Stimulated activated CD8-positive, alpha-beta memory T cell treated with anti-CD3 and anti-CD28 coated beads, Interleukin-12 subunit alpha, Interleukin-12 subunit beta, amount 100 ng/mL, for 4 hours (primary cell): ENCODE results near the gene CFC1B.
"Not testable (repeated sequence)": the region's sequence is repeated elsewhere in the genome, so short reads cannot be mapped to it uniquely, and the experiment has no call there.

Experiments
- DNase-seq: peaks from one replicate; pipeline ENCODE4 v3.0.0-alpha.2; 2020; ENCODE audit warnings: low read depth

CFC1B gene

DNA sequence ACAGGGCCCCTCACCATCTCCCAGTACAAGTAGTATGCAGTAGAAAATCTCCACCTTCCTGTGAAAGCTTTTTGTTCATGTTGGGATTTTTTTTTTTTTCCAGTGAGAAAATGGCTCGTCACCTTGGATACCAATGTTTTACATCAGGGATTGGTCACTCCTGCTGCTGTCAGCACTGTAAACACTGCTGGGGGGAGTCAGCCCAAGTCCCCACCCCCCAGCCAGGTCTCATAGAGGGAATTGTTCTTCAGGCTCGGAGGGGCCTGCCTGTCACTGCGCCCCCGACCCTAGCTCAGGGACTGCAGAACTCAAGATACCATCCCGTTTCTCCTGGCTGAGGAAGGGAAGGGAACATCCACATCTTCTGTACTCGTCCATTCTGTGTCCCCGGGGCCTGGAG is at the start of gene CFC1B:
Gene CFC1B (plus strand): TSS at position 231 of the 400 bp plus-strand sequence. CDS start 263 bp downstream, outside the sequence.
- DNase-seq: not testable (repeated sequence)

DNA sequence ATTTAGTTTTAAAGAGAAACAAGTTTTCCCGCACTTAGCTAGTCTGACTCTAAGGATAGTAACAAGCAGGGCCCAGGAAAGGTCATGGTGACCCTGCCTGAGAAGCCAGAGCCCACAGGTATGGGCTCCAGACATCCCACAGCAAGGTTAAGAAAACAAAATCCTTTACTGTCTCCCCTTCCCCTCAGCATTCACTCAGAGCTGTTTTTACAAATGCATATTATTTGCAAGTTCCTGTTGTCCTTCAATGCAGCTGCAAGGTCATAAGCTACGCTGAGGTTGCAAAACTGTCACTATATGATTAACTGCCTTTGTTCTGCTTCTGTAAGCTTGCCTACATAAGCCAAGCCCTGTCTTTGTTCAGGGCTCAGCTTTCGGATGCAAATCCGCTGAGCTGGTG is 29.9 kb upstream of the CFC1B start:
- DNase-seq: not testable (repeated sequence)

DNA sequence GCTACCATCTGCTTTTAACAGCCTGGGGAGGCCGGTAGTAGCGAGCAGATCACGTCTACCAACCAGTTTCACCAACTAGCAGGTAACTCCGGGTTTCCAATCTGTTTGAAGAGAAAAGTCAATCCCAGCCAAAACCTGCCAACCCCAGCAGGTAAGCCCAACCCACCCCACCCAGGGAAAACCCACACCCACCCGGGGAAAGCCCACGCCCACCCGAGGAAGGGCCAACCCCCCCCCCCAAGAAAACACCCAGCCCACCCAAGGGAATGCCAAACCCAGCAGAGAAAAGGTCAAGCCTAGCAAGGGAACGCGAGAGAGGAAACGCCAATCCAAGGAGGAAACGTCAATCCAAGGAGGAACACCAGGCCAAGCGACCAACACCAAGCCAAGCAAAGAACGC is 11.8 kb upstream of the CFC1B start, which contains the start of gene POTEI:
Gene POTEI (minus strand): TSS at position 101 of the 400 bp plus-strand sequence. CDS start 93 bp downstream, at position 8.
- not testable (repeated sequence) for DNase-seq

DNA sequence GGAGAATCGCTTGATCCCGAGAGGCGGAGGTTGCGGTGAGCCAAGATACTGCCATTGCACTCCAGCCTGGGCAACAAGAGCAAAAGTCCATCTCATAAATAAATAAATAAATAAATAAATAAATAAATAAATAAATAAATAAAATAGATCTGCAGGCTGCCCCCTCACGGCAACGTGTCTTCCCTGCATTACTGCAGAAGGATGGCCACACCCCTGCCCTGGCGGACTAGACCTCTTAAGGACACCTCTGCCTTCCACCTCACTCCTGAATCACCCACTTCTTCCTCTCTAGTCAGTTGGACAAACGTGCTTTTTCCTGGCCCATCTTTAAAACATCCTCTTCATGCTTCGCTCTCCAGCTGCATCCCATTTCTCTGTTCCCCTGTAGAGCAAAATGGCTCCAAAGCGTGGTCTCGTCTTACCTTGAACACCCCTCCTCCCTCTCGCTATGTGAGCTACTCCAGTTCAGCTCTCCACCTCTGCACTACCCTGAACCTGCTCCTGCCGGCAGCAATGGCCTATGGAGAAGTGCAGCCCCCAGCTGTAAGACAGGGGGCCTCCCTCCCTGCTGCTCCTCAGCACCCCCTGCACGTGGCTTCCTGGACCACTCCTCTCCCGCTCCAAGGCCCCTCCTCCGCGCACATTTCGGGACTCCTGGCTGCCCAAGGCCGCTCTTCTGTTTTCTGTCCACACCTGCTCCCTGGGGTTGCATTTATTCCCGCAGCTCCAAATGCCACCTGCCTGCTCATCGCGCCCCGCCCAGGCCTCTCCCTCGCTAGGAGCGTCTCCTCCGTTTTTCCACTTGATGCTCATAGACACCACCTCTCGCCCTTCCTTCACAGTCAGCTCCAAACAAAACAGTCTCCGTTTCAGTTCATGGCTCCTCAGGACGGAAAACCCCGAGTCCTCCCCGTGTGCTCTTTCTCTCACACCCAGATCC is 9.9 kb upstream of the CFC1B start:
- not testable (repeated sequence) for DNase-seq

DNA sequence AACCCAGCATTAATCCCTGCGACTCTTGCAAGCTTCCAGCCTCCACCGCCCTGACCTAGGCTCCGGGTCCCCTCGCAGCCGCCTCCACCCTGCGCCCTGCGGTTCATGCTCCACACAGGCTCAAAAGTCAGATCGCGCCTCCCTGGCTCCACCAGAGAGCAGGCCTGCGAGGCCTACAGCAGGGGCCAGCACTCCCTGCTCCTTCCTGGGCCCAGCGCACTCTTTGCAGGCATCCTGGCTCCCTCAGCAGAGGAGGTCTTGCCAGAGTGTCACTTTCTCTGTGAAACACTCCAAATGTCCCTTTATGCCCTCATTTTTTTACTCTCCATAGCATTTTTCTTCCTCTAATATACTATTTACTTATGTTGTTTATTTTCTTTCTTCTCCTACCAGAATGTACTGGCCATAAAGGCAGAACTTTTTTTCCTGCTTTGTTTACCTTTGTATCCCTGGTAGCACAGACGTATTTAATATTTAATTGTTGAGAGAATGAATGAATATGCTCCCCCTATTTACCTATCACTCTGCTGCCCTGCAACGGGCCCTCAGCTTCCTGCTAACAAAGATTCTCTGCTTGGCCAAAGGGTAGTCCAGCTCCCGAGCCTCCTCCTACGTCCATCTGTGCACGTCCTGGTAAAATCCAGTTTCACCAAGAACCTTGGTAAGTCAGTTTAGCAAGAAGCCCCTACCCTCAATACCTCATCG is 9.1 kb upstream of the CFC1B start:
- not testable (repeated sequence) for DNase-seq

DNA sequence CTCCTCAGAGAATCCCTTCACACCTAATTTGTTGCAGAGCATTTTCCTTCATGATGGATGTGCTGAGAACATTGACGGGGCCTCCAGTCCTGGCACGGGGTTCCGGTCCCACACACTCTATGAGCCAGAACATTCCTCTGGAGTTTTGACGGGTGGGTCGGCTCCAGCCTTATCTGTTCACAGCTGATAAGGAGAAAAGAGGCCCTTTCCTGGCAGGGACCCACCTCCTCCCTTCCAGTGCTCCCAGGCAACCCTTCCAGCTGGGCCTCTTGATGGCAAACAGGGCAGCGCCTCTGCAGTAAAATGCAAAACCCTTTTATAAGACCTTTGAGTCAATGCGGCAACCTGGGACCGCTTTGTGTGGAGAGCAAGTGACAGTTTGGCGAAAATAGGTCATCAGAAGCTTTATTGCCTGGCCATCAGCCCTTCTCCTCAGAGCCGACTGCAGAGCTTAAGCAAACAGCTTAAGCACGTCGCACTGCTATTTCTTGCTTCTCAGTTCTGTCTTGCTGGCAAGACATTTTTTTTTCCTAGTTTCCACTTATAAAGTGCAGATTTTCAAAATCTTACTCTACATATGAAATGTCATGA is 2.4 kb upstream of the CFC1B start:
- DNase-seq: not testable (repeated sequence)

DNA sequence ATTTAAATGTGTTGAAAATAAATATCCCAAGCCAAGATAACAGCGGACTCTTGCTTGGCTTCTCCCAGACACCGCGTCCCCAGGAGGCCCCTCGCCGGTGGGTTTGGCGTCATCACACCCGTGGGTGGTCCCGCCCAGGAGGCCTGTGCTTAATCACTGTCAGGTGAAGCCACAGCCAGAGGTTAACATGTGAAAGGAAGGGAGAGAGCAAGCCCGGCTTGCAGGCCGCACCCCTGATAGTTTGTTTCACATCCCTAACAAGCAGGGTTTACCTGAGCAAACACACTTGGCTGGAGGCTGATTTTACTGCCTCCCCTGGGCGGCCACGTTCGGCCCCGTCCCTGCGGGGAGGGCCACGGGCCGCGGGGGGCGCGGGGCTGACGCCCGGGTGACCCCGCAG is 1.4 kb downstream of the CFC1B start:
- DNase-seq: not testable (repeated sequence)

DNA sequence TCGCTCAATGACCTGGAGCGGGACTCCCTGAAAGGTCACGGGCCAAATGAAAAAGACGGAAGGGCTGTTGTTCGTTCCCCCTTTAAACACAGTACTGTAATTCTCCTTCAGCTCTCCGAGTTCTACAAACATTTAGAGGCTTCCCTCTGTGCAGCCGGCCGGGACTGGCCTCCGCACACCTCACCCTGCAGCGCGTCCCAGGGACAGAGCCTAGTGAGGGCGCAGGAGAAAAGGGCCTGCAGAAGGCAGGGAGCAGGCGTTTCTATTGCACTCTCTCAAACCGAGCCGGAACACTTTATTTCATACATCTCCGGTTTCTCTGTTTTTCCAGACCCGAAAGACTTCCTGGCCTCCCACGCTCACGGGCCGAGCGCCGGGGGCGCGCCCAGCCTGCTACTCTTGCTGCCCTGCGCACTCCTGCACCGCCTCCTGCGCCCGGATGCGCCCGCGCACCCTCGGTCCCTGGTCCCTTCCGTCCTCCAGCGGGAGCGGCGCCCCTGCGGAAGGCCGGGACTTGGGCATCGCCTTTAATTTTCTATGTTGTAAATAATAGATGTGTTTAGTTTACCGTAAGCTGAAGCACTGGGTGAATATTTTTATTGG is 6.4 kb downstream of the CFC1B start:
- not testable (repeated sequence) for DNase-seq

DNA sequence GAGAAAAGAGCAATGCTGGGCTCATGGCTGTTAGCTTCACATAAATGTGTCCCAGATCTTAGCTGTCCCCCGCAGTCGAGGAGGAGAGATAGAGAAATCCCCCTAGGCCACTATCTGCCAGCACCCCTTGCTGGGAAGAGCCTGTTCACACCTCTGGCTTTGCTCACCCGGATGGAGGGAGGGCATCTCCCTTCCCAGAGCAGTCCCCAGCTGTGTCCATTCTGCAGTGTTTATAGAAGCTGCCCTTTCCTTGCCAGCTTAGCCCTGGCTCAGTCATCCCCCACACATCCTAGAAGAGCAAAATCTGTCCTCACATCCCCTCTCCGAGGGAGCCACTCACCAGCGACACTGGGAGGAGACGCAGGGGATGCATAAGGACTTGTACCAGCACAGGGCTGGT is 8.5 kb downstream of the CFC1B start:
- not testable (repeated sequence) for DNase-seq

DNA sequence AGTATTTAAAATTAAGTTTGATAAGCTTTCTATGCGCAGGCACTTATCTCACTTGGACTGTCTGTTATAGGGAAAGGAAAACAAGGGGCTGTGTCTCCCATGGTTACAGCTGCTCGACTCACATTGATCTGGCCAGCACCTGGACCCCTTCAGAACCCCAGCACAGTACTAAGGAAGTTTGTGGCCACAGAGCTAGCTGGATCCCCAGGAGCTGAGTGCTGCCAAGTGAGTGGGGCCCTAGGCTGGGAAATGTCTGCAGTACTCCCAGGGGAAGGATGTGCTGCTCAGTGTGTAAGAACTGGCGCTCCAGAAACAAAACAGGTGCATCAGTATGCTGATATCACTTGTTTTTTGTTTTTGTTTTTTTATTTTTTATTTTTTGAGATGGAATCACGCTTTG is 9.2 kb downstream of the CFC1B start:
- not testable (repeated sequence) for DNase-seq

DNA sequence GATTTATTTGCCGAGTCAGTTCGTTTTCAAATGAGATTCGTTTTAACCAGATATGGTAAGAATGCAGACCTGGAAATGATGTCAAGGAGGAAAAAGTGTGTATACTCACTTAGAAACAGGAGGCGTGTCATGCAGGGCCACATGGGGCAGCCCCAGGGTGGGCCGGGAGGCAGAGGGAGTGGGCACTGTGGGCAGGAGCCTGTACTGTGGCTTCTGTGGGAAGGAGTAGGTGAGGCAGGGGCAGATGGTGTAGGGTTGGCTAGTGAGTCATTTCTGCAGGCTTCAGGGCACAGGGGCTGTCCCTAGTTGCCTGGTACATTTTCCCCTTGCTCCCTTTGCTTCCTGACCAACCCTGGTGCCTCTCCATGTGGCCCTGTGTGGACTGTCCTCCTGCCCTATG is 10.2 kb downstream of the CFC1B start:
- DNase-seq: not testable (repeated sequence)

DNA sequence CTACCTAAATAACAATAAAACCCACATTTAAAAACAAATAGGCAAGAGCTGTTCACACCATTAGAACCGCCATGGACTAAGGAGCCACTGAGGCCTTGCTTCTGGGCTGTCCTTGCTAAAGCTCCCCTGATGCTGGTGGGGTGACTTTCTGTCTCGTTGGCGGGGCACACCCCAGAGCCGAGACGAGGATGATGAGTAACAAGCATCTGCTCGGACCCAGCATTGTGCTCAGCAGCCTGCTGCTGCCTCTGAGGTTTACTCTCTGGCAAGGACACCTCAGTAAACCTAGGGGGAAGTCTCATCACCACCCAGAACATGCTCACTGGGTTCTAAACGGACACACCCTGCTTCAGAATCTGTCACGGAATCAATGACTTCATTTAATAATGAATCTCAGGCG is 10.7 kb downstream of the CFC1B start:
- DNase-seq: not testable (repeated sequence)

DNA sequence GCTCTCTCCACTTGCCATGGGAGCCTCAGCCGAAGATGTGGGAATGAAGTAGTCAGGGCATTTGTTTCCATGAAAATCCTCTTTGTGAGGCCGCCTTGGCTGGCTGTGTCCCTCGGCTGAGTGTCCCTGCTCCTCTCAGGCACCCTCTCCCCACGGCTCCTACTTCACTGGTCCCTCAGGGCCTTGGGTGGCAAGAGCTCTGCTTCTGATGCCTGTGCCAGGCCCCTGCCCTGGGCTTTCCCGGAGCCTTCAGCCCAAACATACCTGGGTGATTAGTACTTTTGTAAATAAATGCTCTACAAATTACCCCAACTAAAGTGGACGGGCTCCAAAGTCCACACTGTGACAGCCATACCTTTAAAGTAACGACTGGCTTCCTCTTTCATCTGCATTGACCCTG is 15.6 kb downstream of the CFC1B start:
- DNase-seq: not testable (repeated sequence)

DNA sequence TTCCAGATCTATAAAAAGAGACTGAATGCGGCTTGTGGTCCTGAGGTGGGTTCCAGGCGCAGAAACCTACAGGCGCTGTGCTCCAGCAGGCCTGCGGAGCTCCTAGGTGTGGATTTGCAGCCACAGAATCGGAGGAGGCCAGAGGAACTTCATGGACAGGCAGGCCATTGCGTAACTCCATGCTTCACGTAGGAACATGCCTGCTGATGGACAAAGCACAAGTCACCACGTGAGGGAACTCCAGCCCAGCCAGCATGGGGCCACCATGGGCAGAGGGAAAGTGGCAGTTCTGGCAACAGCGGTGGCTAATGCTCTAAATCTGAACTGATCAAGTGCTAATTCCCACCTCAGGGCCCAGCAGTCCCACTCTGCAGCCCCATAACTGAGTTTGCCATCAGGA is 17.2 kb downstream of the CFC1B start:
- not testable (repeated sequence) for DNase-seq

DNA sequence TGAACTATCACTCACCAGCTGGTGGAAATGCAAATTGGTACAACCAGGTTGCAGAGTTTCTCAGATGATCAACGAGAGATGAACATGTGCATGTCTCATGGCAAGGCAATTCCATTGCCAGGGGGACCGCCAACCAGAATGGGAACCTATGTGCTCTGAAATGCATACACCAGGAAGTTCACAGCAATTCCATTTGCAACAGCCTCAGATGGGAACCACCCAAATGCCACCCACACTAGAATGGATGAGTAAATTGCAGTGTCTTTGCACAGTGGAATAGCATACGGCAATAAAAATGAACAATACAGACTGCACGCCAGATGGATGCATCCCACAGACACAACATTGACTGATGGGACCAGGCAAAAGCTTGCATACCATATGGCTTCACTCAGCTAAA is 21.8 kb downstream of the CFC1B start:
- DNase-seq: not testable (repeated sequence)

DNA sequence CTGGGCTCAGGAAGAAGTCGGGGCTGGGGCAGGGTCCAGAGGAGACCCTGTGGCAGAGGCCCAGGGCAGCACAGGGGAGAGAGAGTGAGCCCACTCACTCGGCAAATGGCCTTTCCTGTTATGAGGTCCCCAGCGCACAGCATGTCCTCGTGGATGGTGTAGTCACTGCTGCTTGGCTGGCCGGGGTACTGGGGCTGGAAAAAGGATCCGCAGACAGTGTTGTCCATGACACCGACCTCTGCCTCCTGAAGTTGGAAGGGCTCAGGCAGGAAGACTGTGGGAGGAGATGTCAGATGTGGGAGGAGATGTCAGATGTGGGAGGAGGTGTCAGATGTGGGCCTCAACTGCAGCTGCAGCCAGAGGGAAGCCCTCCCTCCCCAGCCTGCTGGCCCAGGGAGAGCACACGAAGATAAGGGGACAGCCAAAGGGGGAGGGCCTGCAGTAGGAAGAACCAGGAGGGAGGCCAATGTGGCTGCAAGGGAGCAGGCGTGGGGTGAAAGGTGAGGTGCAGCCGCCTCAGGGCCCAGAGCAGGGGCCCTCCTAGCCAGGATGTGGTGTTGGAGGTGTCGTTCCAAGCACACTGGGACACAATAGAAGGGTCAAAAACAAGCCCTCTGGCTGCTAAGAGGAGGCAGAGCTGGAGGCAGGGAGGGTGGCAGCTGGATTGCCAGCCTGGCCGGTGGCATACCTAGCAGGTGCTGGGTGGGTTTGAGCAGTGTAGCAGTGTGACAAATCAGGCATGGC is 22.9 kb downstream of the CFC1B start:
- DNase-seq: not testable (repeated sequence)

DNA sequence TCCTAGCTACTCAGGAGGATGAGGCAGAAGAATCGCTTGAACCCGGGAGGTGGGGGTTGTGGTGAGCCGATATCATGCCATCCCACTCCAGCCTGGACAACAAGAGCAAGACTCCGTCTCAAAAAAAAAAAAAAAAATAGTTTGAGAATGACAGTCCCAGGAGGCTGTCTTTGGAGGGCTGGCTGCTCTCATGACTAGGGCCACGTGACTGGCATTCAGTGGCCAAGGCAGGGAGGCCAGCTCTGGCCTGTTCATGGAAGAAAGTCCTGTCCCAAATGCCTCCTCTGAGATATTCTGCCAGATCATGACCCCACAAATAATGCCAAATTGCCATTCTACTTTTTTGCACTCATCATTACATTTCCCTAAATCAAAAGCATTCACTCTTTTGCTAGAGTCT is 24.0 kb downstream of the CFC1B start:
- not testable (repeated sequence) for DNase-seq

DNA sequence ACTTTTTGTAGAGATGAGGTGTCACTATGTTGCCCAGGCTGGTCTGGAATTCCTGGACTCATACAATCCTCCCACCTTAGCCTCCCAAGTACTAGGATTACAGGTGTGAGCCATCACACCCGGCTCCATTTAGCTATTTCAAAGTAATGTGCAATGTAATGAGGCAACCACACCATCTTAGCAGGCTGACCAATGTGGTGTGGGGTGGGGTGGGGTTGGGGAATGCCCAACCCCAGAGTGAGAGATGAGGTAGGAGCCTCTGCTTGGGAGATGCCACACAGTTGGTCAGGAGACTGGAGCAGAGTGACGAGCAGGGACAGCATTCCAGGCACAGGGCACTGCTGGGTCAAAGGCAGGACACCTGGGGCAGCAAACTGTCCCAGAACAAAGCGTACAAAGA is 27.4 kb downstream of the CFC1B start:
- DNase-seq: not testable (repeated sequence)

DNA sequence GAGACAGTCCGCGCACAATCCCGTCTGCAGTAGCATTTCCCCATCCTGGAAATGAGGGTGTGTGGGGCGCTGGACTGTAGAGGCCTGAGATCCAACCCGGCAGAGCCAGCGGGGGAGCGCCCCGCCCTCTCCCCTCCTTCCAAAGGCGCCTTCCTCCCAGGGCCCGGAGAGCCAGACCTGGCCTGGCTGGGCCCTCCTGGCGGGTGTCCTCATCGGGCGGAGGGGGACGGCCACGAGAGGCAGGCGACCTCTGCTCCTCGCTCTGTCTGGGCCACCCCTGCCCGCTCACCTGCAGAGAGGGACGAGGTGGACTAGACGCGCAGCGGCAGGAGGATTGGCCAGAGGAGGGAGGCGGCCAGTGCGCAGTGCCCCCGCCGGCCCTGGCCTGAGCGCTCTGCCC is 28.5 kb downstream of the CFC1B start:
- DNase-seq: not testable (repeated sequence)

DNA sequence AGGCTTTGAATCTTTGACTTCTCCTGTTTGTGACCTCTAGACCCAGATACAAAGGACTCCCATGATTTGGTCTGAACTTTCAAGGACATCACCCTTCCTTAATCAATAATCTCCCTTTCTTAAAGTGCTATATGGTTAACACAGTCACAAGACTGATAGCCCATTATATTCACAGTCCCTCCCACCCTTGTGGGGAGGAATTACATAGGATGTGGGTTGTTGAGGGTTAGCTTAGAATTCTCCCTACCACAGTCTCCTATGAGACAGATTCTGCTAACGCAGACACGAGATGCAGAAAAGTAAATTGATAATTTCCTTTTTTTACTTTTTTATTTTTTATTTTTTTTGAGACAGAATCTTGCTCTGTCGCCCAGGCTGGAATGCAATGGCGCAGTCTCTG is 33.2 kb downstream of the CFC1B start:
- not testable (repeated sequence) for DNase-seq

DNA sequence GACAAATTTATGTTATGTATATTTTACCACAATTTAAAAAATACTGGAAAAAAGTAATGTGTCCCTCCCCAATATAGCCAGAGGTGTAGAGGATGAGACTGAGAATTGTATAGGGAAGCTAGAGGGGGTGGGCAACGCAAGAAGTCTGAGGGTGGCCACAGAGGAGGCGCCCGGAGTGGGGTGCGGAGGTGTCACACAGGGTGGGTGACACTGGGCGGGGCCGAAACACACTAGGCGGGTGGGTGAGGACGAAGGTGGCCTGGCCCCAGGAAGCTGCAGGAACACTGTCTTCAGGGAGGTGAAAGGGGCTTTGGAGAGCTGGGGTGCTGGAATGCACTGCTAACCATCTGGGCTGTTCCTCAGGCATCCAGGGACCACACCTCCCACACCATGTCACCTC is 35.4 kb downstream of the CFC1B start:
- DNase-seq: not testable (repeated sequence)
